Inferior parietal cortex (tissue), 1 donor: ENCODE results near the gene SP3.
"Not testable (repeated sequence)": the region's sequence is repeated elsewhere in the genome, so short reads cannot be mapped to it uniquely, and the experiment has no call there.

Source experiments
- DNase-seq: peaks from one replicate; pipeline ENCODE4 v3.0.0-alpha.2; 2016; ENCODE audit errors: extremely low spot score

The SP3 gene

GRCh38 chr2:173891315-173892037, 73.7 kb downstream of the SP3 start:
- DNase-seq: no peak

GRCh38 chr2:173889464-173889863, 75.7 kb downstream of the SP3 start:
- DNase-seq: not testable (repeated sequence)

DNA sequence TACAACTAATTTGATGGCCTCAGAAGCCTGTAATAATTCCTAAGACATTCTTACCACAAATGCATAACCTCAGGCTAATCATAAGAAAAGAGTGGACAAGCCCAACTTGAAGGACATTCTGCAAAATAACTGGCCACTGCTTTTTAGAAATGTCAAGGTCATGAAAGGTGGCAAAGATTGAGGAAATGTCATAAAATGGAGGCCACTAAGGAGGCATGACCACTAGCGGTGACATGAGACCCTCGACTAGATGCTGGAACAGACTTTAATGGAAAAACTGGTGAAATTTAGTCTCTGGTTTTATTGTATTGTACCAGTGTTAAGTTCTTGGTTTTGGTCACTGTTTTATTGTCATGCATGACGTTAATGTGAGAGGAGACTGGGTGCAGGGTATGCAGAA, 78.6 kb downstream of the SP3 start:
- no peak for DNase-seq

GRCh38 chr2:173884025-173884802, 81.0 kb downstream of the SP3 start:
- no peak for DNase-seq

DNA sequence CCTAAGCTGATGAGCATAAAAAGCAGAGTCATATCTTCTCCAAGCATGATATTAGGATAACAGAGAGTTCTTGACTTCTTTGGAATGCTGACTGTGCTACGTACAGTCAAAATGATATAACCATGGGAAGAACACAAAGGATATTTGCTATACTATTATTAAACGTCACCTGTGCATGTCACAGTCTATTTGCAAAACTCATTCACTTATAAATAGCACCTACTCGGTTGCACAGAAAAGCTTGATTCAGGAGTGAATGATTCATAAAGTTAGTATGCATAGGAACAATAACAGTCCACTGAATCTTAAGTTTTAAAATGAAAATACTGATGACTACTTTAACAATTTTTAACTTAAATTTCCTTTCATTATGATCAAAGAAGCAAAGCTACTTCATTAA, 83.3 kb downstream of the SP3 start:
- DNase-seq: no peak

DNA sequence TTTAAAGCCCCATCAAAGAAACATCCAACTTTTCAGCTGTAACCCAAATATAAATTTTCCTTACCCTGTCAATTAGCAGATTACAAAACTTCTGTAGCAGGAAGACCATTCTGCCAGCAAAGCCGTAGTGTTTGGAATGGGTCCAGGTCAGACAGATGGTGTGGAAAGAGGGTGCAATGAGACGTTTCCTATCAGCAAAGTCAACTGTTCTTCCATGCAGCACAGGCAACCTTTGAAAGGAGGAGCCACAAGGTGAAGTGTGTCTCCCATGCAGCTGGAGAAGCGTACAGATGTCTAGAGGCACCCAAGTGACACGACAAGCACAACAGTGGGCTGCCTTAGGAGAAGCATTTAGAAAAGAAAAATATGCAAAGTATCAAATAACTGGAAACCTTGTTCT, 83.7 kb downstream of the SP3 start:
- no peak for DNase-seq

GRCh38 chr2:173880561-173880960, 84.6 kb downstream of the SP3 start:
- no peak for DNase-seq

- no peak for DNase-seq
These were observed 88.2 kb downstream of the SP3 start for GRCh38 chr2:173876833-173877413.

DNA sequence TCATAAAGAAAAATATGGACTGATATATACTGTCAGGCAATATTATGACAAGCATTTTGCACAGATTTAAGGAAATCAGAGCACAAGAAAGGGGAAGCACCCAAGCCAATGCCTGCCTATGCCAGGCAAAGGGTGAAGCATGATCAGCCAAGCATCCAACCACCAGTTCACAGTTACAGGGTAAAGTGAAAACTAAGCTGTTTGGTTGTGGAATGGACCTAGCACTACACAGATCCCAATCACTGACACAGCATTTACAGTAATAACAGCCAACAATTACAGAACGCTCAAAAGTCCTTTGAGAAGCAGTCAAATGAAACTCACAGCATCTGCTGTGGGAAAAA, 90.3 kb downstream of the SP3 start:
- DNase-seq: no peak

GRCh38 chr2:173874003-173874893, 90.9 kb downstream of the SP3 start:
- DNase-seq: no peak

DNA sequence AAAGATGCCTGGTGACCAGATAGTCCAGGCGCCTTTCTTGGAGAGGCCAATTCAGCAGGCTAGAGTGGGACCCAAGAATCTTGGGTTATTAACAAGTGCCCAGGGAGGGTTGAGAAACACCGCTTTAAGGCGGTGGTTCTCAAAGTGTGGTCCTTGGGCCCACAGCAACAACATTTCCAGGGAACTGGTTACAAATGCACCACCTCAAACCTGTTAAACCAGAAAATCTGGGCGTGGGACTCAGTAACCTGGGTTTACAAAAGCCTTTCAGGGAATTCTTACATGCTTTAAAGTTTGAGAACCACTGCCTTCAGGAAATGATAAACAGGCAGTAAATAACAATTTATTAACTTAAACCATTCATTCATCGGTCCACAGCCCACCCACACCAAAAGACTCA, 92.5 kb downstream of the SP3 start:
- DNase-seq: no peak

DNA sequence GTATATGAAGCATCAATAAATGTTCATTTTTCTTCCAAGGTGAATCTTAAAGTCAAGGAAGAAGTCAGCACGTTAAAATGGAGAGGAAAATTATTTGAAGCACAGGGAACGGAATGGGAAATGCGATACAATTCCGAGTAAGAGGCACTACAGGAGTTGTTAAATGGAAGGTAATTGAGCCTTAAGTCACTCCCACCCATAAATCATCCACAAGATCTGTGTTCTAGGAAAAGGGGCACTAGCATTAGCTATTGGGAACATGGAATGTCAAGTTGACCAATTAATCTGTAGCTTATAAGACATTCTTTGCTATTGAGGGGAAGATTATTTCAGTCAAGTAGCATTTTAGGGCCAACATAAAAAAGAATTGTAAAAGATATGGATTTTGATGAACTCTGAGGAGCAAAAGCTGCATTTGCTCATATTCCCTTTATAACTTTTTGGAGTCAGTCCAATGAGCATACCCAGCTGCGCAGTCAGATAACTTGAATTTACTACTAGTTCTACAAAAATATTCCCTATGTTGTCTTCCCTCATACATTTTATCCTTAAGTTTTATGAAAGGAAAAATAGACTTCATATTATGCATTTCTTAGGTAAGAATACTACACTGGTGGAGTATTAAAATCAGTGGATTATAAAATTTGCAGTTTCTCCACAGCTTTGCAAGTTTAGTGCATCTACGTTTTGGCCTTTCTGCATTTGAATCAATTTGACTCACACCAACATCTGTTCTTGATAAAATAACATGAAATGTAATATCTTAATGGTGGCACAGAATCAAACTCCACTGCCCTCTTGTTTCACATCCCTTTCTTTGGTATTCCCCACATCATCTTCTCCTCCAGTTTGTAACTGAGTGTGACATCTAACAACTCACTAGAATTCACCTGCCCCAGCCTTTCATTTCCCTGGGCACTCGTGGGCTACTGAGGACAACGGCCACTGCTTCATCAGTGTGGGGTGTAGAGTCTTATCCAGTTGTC, 95.6 kb downstream of the SP3 start:
- no peak for DNase-seq

DNA sequence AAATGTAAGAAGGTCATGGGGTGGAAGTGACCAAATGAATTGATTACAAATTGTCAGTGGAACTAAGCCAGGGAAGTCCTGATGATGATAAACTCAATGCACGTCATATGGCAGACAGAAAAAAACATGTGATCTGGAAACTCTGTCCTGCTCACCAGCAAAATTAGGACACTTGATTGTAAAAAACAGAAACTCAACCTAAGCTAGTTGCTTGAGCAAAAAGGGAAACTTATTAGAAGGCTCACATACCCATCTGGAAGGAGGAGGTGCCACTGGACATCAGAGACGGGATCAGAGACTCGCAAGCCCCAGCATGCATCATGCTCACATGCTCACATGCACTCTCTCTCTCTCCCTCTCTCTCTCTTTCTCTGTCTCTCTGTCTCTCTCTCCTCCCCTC, 96.8 kb downstream of the SP3 start:
- no peak for DNase-seq

- no peak for DNase-seq
These were observed 98.1 kb downstream of the SP3 start for GRCh38 chr2:173866874-173867618.

- no peak for DNase-seq
These were observed 99.0 kb downstream of the SP3 start for GRCh38 chr2:173865971-173866873.

DNA sequence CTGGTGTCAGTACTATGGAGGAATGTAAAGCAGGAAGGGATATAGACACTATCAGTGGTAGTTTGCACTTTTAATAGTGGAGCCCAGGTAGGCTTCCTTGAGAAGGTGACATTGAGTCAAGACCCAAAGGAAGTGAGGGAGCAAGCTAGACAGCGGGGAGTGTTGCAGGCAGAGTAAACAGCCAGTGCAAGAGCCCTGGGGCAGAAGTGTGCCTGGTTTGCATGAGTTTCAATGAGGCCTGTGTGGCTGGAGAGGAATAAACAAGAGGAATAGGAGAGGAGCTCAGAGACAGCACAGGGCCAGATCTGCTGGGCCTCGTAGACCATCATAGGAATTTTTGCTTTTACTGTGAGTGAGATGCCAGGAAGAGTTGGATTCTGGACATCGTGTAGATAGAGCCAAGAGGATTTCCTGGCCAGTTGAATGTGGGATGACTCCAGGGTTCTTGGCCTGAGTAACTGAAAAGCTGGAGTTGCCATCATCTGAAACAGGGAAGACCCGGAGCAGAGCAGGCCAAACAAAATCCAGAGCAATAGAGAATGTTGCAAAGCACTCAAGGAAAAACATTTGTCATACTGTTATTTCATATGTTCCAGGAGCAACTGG, 102.5 kb downstream of the SP3 start:
- DNase-seq: no peak

DNA sequence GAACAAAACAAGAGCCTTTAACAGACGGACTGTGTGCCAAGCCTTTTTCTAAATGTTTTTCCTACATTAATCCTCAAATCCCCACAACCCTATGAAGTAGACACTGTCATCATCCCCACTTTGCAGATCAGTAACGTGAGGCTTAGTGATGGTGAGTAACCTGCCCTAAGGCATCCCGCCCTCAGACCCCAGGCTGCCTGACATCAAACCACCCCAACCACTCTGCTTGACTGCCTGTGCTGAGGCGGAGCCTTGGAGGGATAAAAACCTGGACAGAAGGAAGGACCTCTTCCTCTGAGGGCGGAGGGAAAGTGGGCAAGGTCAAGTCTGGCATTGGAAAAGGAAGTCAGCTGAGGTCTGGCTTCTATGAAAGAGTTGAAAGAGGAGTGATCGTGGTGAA, 104.6 kb downstream of the SP3 start:
- no peak for DNase-seq

- DNase-seq: no peak
These were observed 105.1 kb downstream of the SP3 start for GRCh38 chr2:173860082-173860481.

DNA sequence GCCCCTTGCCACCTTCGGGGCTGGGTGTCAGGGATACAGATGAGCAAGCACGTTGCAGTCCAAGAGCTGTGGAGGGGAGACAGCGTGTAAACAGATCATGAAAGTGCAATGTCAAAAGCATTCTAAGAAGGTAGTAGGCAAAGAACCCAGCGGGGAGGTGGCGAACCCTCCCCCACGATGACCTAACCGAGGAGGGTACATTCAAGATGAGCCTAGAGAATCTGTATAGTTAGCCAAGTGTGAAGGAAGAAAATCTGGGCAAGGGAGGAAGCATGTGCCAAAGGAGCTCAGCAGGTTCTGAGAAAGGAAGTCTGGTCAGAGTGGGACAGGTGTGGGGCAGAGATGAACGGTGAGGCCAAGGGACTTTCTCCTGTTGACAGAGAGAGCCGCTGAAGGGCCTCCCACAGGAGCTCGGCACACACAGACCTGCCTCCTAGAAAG, 106.9 kb downstream of the SP3 start:
- DNase-seq: no peak
